Body of pancreas (tissue), 4 donors: ENCODE results near the gene BNIPL.
A peak's percentile ranks its signal among the peaks of the same experiment; 100 is the strongest.

Experiments
- CTCF ChIP-seq, 7 experiments: fragments of 450-650 bp in 4 of 7; fragments of 200-600 bp in 3 of 7; sonication (generic) in 3 of 7; IDR thresholded peaks; one replicate each; pipeline ENCODE4 v1.5.1; 2016 to 2019; ENCODE audit warnings: antibody characterized with exemption in 7 of 7
- POLR2A ChIP-seq, 3 donors: fragments of 450-650 bp; IDR thresholded peaks; one replicate each; pipeline ENCODE4 v1.6.1; 2016; ENCODE audit warnings: antibody characterized with exemption in 3 of 3, mild to moderate bottlenecking in 2 of 3

GRCh38 chr1:151024540-151025146 is 11.7 kb upstream of the BNIPL start:
- peak; percentile 54 to 74 (median 64) for TF ChIP-seq CTCF (IDR thresholded peaks at IDR 0.05)
- TF ChIP-seq POLR2A (IDR thresholded peaks at IDR 0.05) = no peak
